Endothelial cell of umbilical vein (primary cell): Measurements from ENCODE around the gene GGTLC3.
"Not testable (repeated sequence)": the region's sequence is repeated elsewhere in the genome, so short reads cannot be mapped to it uniquely, and the experiment has no call there.

ENCODE experiments used
- EZH2 ChIP-seq: IDR thresholded peaks from 2 replicates; pipeline ENCODE4 v1.6.1; 2012; ENCODE audit warnings: borderline replicate concordance, low read depth, mild to moderate bottlenecking, moderate library complexity, low read length, inconsistent platforms; ENCODE audit not compliant: severe bottlenecking
- FOS ChIP-seq: IDR thresholded peaks from 2 replicates; pipeline ENCODE4 v1.6.1; 2011; ENCODE audit warnings: mild to moderate bottlenecking, low read length, moderate library complexity, borderline replicate concordance; ENCODE audit not compliant: insufficient read depth
- GATA2 ChIP-seq: IDR thresholded peaks from 2 replicates; pipeline ENCODE4 v1.7.0; 2011; ENCODE audit warnings: low read depth, mild to moderate bottlenecking, moderate library complexity, mixed read lengths, low read length; ENCODE audit not compliant: insufficient read length, insufficient read depth
- JUN ChIP-seq: IDR thresholded peaks from 2 replicates; pipeline ENCODE4 v1.6.1; 2011; ENCODE audit warnings: borderline replicate concordance, low read depth; ENCODE audit not compliant: insufficient read length, insufficient read depth
- MYC ChIP-seq: IDR thresholded peaks from one replicate; pipeline ENCODE4 v1.6.1; 2011; ENCODE audit warnings: mild to moderate bottlenecking, low read depth, low read length
- POLR2A ChIP-seq: IDR thresholded peaks from 2 replicates; pipeline ENCODE4 v1.6.1; 2012; ENCODE audit warnings: low read depth, mild to moderate bottlenecking, control low read depth, low read length
- POLR2AphosphoS5 ChIP-seq: IDR thresholded peaks from 2 replicates; pipeline ENCODE4 v1.6.1; 2012; ENCODE audit warnings: low read depth, mild to moderate bottlenecking, control low read depth, low read length, moderate library complexity; ENCODE audit not compliant: insufficient read depth
- TF ChIP-seq, protein P1 (sequence below), 2 donors: IDR thresholded peaks; 1 replicate in 1 of 2; 2 replicates in 1 of 2; pipeline ENCODE4 v1.5.1; 2011; ENCODE audit warnings: low read length in 2 of 2, mild to moderate bottlenecking in 2 of 2, moderate library complexity in 2 of 2, control low read depth in 1 of 2, inconsistent platforms in 1 of 2, low read depth in 1 of 2; ENCODE audit not compliant: insufficient read depth in 1 of 2; ENCODE audit errors: extremely low read depth in 1 of 2

DNA sequence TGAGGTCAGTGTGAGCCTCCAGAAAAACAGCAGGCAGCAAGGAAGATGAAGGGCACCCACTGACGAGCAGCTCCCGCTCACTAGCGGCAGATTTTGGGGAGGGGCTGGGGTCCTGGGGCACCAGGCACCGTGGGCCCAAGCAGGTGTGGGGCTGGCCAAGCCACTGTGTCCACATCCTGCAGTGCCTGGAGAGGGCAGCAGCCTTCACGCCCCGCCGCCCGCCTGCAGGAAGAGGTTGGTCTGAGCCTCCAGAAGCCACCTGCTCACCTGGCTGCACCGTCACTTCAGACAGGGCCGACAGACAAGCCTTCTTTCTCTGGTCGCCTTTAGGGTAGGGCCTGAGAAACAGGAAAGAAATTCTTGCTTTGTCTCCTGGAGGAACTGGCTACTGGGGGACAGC, 25.4 kb upstream of the GGTLC3 start:
- TF ChIP-seq, protein P1, sequence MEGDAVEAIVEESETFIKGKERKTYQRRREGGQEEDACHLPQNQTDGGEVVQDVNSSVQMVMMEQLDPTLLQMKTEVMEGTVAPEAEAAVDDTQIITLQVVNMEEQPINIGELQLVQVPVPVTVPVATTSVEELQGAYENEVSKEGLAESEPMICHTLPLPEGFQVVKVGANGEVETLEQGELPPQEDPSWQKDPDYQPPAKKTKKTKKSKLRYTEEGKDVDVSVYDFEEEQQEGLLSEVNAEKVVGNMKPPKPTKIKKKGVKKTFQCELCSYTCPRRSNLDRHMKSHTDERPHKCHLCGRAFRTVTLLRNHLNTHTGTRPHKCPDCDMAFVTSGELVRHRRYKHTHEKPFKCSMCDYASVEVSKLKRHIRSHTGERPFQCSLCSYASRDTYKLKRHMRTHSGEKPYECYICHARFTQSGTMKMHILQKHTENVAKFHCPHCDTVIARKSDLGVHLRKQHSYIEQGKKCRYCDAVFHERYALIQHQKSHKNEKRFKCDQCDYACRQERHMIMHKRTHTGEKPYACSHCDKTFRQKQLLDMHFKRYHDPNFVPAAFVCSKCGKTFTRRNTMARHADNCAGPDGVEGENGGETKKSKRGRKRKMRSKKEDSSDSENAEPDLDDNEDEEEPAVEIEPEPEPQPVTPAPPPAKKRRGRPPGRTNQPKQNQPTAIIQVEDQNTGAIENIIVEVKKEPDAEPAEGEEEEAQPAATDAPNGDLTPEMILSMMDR (IDR thresholded peaks at IDR 0.05; ENCODE audit: extremely low read depth in 1 of 2, insufficient read depth in 1 of 2, low read depth in 1 of 2, low read length in 2 of 2) = not testable (repeated sequence)
- not testable (repeated sequence) for TF ChIP-seq POLR2AphosphoS5, POLR2A, JUN, EZH2, MYC, FOS, GATA2
